LNCAP (cell line): ENCODE measurements around the gene STYXL2.

Experiments used
- CTCF ChIP-seq: fragments of 450-650 bp; IDR thresholded peaks from 2 replicates; pipeline ENCODE4 v1.5.1; 2017; ENCODE audit warnings: mild to moderate bottlenecking

STYXL2 gene

GRCh38 chr1:167082511-167083027 is 11.3 kb upstream of the STYXL2 start:
- TF ChIP-seq CTCF: no peak

DNA sequence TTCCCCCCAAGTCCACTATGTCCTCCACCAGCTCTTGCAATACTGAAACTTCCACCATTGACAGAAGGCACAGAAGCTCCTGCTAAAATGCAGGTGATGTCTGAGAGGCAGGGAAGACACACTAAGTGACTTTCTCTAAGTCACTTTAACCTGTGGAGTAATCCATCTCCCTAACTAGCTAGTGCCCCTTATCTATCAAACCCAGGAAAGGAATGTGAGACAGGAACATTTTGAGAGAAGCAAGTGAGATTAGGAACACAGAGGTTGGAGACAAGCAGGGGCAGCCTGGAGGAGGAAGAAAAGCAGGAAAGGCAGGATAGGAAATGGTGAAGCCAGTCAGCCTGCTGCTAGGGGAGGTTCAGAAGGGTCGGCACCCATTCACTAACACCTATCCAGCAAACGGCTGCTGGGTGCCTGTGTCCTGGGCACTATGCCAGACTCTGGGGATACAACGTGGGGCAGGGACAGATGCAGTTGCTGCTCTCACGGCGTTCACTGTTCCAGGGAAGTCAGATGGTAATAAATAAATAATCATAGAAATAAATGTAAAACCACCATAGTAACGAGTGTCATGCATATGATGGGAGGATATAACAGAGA is 10.7 kb upstream of the STYXL2 start:
- no peak for TF ChIP-seq CTCF

DNA sequence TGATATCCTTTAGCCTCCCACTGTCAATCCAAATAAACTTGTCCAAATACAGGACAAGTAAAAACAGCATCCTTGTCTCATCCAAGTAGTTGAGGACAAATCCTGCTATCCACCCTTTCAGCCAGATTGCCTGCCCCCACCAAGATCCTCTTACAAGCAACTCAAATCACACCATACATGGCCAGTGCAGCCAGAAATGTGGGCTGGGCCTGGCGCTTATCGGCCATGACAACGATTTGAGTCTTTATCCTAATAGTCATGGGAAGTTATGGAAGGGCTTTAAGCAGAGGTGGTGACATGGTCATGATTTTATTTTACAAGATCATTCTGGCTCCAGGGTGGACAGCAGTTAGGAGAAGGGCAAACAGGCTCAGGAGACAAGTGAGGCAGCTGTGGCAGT is 10.0 kb upstream of the STYXL2 start:
- TF ChIP-seq CTCF: no peak

GRCh38 chr1:167084757-167085156 is 9.1 kb upstream of the STYXL2 start:
- TF ChIP-seq CTCF: no peak

- no peak for TF ChIP-seq CTCF
These were observed 7.8 kb upstream of the STYXL2 start for GRCh38 chr1:167086033-167086432.

DNA sequence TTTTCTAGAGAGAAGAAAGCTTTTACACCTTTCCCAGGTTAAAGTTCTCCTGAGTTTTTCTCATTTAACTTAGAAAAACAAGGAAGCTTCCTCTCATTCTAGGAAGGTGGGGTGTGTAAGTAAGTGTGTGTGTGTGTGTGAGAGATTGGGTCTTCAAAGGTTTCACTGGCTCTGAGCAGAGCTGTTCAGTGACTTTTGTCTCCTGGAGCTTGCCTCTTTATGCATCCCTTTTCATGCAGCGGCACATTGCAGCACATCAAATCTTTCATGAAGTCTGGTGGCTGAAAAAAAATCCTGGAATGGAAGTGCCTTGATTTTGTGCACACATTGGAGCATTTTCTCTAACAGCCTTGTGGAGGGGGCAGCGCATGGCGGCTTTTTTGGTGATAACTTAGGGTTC is 7.1 kb upstream of the STYXL2 start:
- TF ChIP-seq CTCF: no peak

GRCh38 chr1:167088746-167089417 is 5.0 kb upstream of the STYXL2 start:
- TF ChIP-seq CTCF: no peak
